Measurements from ENCODE around the gene C10orf90.

The C10orf90 gene

DNA sequence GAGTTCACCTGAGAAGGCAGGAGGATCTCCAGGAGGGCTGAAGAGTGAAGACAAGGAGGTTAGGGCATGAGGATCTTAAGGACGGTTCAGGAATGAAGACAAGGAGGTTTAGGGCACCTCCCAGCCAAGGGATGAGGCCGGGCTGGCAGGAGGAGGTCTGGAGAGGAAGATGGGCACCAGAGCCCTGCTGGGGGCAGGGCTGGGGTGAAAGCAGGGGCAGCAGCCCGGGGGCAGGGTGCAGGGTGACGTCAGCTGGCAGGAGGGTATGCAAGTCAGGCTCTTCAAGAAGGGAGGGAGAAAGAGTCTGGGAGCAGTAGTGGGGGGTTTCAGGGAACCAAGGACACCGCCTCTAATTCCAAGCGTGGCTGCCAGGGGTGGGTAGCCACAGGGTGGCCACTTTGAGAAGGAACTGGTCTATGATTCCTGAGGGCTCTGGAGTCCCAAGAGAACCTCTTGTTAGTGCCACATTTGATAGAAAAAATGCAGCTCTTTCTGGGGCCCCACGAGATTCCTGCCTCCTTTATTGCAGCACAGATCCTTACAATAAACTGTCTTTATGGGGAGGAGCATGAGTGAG, 101.6 kb downstream of the C10orf90 start:
- TF ChIP-seq, protein P1, sequence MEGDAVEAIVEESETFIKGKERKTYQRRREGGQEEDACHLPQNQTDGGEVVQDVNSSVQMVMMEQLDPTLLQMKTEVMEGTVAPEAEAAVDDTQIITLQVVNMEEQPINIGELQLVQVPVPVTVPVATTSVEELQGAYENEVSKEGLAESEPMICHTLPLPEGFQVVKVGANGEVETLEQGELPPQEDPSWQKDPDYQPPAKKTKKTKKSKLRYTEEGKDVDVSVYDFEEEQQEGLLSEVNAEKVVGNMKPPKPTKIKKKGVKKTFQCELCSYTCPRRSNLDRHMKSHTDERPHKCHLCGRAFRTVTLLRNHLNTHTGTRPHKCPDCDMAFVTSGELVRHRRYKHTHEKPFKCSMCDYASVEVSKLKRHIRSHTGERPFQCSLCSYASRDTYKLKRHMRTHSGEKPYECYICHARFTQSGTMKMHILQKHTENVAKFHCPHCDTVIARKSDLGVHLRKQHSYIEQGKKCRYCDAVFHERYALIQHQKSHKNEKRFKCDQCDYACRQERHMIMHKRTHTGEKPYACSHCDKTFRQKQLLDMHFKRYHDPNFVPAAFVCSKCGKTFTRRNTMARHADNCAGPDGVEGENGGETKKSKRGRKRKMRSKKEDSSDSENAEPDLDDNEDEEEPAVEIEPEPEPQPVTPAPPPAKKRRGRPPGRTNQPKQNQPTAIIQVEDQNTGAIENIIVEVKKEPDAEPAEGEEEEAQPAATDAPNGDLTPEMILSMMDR (IDR thresholded peaks at IDR 0.05; ENCODE audit: borderline replicate concordance, insufficient read depth, low read depth, low read length) = no peak

DNA sequence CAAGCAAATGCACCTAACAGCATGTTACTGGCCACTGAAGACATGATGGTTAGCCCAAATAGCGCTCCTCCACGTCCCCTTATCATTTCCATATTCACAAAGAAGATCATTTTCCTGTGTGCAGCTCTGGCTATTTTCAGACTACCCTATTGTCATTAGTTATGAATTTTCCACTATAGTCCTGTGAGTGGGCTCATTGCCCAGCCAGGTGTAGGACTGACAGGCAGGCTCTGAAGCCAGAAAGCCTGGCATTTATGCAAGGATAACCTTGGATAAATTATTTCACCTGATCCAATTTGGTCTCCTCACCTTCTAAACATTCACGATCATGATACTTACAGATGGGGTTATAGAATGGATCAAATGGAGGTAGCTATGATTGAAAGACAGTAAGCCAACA, 104.6 kb downstream of the C10orf90 start:
- H3K4me3 ChIP-seq (ENCODE audit: low read depth, low read length) = no peak overlapping the region
- TF ChIP-seq, protein P1 (IDR thresholded peaks at IDR 0.05; ENCODE audit: borderline replicate concordance, insufficient read depth, low read depth, low read length) = no peak

More for the DNA sequence above, 101.6 kb downstream of the C10orf90 start:
- H3K4me3 ChIP-seq (ENCODE audit: low read depth, low read length) = no peak overlapping the region

DNA sequence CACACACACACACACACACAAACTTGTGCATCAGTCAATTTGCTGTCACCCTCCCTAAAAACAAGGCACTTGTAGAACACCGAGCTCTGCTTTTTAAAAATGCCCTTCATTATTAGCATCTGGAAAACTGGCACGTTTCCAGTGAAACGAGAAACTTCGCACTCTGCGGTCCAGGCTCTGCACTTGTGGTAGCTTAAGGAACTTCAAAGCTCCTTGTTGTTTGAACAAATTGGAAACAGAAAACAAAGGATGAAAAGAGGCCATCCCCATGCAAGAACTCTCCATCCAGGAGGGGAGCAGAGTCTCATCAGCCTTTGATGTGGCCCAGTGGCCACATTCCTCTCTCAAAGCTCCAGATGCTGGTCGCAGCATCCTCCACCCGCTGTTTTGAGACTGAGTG, 105.1 kb downstream of the C10orf90 start:
- H3K4me3 ChIP-seq (ENCODE audit: low read depth, low read length) = no peak overlapping the region
- TF ChIP-seq, protein P1 (IDR thresholded peaks at IDR 0.05; ENCODE audit: borderline replicate concordance, insufficient read depth, low read depth, low read length) = no peak

DNA sequence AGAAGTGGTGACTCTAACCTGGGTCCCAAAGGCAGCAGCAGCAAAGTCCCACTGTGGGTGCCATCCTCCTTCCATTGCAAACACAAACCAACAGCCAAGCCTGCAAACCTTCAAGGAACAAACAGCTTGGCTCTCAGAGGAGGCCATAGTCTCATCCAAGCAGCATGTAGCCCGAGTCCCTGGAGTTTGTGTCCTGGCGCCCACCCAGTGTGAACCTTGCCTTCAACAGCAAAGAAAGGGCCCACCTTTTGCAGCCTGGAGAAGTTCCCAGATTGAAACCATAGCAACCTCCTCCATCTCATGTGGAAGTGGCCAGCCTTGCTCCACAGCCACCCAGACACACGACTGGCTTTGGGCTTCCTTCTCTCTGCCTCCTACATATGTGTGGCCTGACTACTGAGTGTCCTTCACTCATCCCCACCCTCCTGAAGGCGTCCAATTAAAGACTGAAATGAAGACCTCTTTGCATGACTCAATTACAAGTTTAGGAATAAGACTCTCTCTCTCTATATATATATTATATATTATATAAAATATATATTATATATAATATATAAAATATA, 106.1 kb downstream of the C10orf90 start:
- H3K4me3 ChIP-seq (ENCODE audit: low read depth, low read length) = no peak overlapping the region
- TF ChIP-seq, protein P1 (IDR thresholded peaks at IDR 0.05; ENCODE audit: borderline replicate concordance, insufficient read depth, low read depth, low read length) = no peak

DNA sequence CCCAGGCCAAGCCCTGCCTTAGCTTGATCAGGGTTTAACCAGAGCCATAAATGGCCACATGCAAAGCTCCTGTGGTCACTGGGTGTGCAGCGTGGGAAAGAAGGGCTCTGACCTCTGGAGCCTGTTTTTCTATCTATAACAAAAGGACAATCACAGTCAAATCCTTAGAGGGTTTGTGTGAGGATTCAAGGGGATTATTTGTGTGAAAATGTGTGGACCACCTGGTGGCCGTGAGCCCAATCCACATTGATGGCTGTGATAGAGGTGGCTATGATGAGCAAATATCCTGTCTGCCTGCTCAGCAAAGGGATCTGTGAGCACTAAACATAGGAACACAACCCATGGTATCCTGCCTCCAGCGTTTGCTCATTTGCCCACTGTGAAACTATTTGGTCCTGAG, 107.1 kb downstream of the C10orf90 start:
- no peak overlapping the region for H3K4me3 ChIP-seq (ENCODE audit: low read depth, low read length)
- TF ChIP-seq, protein P1 (IDR thresholded peaks at IDR 0.05; ENCODE audit: borderline replicate concordance, insufficient read depth, low read depth, low read length) = no peak

DNA sequence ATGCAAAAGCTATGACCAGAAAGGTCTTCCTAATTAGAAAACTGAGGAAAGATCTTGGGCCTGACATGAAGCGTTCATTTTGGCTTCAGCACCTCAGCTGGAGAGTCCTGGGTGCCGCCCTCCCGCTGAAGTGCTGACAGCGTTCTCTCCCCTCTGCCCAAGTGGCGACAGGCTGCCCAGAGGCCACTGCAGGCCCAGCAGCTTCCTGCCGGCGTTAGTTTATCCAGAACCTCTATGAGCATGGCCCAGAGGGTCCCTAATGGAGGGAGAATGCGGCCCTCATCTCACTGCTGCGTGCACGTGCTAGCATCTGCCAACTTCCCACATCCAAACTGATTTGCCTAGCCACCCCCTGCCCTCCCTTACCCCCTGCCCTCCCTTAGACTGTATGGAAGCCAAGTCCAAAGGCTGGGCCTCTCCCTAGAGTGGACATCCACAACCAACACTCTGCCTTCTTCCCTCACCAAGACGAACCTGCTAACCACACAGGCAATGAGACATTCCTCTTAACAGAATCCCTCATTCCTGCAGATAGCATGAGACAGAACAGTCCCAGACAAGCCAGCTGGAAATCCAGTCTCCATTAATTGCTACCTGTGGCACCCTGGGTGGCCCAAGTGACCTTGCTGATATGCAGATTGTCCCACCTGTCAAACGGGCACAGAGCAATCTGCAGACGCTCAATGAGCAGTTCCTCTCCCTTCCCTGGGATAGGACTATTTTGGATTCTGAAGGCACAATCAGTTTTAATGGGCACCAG, 108.4 kb downstream of the C10orf90 start:
- H3K4me3 ChIP-seq (ENCODE audit: low read depth, low read length) = no peak overlapping the region

More for the DNA sequence above, 108.4 kb downstream of the C10orf90 start:
- TF ChIP-seq, protein P1 (IDR thresholded peaks at IDR 0.05; ENCODE audit: borderline replicate concordance, insufficient read depth, low read depth, low read length) = no peak

Data from GM12875 (cell line).